COR-L47 (cell line): ENCODE measurements around the gene ARHGEF7.
A peak's percentile ranks its signal among the peaks of the same experiment; 100 is the strongest.

Experiments used
- DNase-seq: peaks from one replicate; lab custom pipeline; 2025; lab: John Stamatoyannopoulos, UW

The ARHGEF7 gene

DNA sequence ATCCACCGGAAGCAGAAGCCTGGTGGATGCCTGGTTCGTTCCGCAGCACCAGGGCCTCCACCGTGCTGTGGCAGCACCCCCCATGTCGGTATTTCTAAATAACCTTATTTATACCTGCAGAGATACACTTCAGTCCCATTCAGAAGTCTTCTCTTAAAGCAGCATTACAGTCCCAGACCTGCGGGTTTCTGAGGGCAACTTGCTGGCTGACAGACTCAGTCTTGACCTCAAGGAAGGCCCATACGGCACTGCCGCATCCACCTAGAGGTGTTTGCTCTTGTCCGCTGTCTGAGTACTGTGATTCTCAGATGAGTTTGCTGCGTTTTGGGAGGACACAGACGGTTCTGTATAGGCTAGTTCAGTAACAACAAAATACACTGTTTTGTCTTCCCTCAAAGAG is 188.4 kb downstream of the ARHGEF7 start:
- DNase-seq: no peak

DNA sequence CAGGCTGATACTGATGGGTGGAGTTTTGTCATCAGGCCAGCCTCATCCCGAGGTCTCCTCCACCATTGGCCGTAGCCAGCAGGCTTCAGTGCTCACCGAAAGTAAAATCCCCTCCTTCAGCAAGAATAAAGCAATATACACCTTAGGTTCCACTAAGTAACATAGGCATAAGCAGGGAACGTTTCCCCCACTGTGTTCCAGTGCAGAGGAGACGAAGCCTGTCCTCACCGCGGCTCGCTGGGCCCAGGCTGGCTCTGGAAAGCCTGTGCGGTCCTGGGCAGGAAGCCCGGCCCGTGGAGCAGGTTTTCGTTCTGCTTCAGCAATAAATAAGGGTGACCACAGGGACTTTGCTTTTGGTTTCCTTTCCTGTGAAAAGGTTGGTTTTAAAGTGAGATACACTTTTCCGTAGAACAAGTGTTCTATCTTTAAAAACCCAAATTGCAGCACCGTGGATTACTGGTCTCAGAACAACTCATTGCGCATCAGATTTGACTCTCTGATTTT is 189.0 kb downstream of the ARHGEF7 start:
- no peak for DNase-seq

DNA sequence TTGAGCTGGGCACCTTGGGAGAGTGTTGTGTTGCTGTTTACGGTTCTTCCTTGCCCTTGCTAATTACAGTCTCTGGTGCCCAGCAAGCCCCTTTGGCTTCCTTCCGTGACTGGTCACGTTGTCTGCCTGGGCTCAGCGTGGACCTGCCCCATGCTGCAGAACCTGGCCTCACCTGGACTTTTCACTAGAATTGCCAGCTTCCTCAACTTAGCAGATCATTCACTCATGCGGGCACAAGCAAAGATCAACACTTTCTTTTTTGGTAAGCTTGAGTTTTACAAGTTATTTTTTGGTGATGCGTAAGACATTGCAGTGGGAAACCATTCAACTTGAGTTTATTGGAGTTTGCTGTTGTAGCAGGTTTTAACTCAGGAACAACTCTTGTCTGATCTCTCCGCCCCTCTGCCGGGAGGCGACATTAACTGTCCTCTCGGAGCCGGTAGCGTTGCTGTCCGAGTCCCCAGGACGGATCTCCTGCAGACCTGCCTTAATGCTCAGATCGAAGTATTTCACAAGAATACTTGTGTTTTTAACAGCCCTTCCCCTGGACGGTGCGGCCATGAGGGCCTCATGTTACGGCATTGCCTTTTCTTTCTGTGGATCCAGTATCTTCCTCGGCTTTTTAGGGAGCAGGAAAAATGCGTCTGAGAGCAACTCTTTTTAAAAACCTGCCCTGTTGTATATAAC is 189.6 kb downstream of the ARHGEF7 start:
- peak; percentile 19 for DNase-seq

DNA sequence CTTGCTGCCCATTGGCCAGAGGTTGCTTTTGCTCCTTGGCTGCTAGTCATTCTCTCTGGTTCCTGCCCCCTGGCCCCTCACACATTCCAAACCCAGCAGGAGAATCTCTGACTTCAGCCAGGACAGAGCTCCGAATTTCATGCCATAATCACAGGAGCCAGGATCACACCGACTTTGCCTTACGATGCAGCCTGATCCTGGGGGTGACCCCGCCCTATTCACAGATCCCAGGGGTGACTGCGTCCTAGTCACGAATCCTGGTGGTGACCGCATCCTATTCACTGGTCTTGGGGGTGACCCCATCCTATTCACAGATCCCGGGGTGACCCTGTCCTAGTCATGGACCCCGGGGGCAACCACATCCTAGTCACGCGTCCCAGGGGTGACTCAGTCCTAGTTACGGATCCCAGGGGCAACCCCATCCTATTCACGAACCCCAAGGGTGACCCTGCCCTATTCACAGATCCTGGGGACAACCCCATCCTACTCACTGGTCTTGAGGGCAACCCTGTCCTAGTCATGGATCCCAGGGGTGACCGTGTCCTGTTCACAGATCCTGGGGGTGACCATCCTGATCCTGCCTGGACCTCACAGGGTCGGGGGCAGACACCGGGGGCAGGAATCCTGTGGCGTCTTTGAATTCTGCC is 198.0 kb downstream of the ARHGEF7 start:
- DNase-seq: no peak

DNA sequence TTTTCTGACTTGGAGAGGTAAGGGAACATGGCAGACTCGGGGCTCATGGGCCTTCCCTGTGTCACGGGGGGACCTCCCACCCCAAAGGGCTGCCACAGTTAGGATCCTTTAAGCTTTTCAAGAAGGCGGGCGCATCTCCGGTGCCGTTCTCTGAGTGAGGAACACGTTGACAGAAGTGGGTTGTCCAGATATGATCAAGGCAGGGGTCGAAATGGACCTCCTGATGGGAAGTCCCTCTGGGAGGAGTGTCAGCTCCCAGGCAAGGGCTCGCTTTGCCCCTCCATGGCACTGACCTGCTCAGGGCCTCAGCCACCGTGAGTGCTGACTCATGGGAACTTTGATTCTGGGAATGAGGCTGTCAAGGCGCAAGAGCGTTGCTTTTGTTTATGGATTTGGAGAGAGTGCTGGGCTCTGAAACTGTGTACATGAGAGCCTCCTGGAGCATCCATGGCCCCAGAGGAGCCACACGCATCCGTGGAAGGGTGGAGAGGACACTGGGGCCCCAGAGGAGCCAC is 198.9 kb downstream of the ARHGEF7 start:
- no peak for DNase-seq

DNA sequence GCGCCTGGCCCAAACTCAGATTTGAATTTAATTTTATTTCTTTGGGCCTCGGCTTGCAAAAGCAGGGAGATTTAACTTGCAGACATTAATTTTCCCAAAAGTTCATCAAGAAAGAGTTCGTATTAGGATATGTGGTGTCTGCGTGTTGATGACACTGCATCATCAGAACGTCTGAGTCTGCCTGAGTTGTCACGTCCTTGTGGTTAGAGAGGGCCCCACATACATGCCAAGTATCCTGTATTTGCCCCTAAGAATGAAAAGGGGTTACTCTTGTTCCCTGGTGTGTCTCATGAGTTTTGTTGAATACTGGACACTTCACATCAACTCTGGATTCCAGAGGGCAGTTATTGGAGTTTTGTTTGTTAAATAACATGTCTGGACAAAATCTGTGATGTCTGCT is 199.7 kb downstream of the ARHGEF7 start:
- no peak for DNase-seq

DNA sequence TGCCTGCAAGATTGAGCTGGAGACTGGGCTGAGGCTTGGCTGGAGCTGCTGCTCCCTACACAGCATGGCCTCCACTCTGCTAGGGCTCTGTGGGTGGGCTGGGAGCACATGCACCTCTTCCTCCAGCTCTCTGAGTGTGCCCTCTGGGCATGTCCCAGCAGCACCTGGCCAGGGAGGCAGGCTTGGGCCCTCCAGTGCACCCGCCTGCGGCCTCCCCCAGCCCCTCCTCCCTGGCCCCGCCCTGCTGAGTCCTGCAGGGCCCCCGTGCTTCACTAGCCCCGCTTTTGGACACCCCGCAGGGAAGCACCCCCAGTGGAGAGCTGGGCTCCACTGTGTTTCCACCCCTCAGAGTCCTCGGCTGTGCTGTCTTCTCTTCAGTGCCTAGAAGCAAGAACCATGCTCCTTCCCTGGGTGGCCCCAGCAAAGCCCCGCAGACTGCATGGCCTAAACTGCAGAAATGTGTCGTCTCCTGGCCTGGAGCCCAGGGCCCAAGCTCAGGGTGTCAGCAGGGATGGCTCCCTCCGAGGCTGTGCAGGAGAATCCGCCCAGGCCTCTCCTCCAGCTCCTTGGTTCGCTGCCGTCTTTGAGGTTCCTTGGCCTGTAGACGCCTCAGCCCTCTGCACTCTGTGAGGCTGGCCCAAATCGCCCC is 200.4 kb downstream of the ARHGEF7 start:
- DNase-seq: peak; percentile 60

DNA sequence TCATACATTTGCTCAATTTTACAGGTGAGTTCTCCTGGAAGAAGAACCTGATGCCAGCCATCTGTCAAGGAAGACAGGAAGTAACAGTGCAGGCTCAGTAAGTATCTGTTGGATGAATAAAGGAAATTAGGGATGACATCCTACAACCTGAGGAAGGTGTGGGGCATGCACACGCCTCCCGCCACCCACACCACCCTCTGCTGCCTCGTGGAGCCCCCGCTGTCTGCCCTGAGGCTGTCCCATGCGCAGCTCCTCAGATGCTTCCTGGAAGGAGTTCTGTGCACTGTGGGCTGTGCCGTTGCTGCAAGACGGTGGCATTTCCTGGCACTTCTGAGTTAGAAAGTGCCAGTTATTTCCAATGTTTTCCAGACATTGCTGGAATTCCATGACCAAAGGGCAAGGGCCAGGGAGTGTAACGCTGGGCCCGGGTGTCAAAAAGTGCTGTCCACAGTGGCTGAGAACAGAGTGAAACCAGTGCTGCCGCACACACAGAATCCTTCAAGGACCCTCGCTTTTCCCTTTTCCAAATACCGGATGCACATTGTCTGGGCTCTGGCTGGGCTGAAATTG is 201.1 kb downstream of the ARHGEF7 start:
- no peak for DNase-seq

DNA sequence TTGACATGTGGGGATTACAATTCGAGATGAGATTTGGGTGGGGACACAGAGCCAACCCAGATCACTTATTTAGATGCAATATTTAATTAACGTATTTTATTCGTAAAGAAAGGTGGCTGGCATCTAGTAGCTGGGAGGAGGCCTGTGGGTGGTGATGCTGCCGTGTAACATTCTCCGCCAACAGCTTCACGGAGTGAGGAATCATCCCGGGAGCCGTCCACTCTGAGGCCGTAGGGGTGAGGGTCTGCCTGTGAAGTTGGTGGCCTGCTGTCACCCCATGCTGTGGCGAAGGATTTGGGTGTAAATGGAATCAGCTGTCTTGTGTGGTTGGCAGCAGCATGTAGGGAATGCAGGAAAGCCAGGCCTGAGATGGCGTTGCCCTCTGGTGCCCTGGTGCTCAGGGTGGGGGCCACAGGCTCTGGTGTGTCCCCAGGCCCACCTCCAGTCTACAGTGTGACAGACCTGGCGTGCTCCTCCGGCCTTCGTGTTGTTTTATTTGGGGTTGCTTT is 202.0 kb downstream of the ARHGEF7 start:
- no peak for DNase-seq

DNA sequence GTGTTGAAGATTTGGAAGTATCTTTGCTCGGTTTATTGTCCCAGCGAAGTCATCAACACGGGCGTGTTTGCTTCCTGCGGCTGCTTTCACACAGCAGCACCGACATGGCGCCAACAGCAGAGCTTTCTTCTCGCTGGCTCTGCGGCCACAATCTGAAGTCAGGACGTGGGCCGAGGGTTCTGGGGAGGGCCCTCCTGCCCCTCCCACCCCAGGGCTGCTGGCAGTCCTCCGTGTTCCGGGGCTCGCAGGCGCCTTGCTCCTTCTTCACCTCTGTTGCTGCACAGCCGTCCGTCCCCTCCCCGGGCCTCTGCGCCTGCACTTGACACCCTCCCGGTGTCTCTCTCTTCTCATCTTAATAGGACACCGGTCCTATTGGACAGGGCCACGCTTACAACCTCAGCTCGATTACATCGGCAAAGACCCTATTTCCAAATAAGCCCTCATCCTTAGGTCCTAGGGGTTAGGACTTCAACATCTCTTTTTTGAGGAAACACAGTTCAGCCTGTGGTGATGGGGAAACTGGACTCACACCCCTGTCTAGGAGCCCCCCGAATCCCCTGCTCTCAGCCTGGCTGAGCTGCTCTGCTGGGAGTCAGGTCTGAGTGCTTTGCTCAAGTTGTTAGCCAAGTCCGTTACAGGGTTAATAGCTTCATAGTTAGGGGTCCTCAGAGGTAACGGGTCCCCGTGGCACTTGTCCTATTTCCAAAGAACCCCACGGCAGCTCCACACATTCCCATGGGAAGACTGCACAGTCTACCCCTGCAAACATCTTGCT is 202.6 kb downstream of the ARHGEF7 start:
- no peak for DNase-seq

DNA sequence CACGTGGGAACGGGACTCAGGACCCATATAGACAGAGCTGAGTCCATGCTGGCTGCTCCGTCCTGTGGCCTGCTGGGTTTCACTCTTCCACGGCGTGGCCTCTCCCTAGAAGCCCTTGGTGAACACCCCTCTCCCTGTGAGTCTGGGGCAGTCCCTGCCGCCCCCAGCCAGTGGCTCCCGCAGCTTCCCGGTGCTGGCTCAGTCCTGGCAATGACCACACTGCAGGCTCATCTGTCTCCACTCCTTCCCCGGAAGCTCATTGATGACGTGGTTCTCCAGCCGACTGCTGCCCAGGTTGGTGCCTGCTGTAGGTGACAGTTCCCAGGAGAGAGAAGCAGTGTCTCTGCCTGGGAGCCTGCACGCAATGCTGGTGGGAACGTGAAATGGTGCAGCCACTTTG is 203.3 kb downstream of the ARHGEF7 start:
- DNase-seq: no peak

DNA sequence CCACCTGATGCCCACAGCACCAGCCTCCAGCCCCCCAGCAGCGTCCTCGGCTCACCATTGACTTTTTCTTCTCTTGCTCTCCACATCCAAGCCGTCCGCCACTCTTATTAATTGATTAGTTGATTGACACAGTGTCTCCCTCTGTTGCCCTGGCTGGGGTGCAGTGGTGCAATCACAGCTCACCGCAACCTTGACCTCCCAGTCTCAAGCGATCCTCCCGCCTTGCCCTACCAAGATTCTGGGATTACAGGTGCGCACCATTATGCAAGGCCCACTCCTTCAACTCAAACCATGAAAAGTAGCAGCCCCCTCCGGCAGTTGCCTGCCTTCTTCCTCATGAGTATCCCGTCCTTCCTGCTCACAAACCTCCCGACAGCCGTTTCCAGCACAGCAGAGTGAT is 204.4 kb downstream of the ARHGEF7 start:
- no peak for DNase-seq

DNA sequence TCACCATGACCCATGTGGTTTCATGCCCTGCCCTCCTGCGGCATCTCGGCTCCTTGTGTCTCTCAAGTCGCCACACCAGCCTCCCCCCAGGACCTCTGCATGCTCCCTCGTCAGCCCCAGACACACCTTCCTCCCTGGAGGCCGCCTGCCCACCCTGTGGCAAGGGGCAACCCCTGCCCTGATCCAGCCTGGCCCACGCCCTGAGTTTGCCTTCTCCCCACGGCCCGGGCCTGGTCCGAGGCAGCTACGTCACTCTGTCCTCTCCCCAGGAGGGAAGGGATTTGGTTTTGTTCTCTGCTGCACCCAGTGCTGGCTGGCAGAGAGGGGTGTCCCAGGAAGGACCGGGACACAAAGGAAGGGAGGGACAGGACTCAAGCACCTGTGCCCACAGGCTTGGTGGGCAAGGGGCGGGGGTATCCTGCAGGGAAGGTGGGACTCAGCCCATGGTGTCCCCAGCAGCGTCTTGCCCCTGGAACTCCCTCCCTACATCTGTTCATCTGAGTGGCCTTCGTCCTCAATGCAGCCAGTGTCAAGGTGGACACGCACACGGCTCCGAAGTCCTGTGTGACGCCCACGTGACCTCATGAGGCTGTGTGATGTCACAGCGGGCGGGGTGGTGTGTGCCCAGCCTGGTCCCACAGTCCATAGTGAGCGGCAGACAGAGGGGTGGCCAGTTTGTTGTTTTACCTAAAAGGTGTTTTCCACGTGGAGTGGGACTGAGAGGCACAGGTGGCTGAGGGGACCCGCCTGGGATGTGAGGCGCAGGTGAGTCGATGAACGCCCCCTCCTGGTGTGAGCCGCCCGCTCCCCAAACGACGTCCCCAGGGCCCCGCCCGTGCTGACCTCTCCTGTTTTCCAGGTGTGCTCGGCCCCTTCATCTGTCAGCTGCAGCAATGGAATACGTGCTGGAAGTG is 205.1 kb downstream of the ARHGEF7 start, which contains the start of gene TEX29:
TSS of gene TEX29 (plus strand) at position 645 of the 914 bp plus-strand sequence. CDS start at position 894, 249 bp downstream.
- DNase-seq: no peak

DNA sequence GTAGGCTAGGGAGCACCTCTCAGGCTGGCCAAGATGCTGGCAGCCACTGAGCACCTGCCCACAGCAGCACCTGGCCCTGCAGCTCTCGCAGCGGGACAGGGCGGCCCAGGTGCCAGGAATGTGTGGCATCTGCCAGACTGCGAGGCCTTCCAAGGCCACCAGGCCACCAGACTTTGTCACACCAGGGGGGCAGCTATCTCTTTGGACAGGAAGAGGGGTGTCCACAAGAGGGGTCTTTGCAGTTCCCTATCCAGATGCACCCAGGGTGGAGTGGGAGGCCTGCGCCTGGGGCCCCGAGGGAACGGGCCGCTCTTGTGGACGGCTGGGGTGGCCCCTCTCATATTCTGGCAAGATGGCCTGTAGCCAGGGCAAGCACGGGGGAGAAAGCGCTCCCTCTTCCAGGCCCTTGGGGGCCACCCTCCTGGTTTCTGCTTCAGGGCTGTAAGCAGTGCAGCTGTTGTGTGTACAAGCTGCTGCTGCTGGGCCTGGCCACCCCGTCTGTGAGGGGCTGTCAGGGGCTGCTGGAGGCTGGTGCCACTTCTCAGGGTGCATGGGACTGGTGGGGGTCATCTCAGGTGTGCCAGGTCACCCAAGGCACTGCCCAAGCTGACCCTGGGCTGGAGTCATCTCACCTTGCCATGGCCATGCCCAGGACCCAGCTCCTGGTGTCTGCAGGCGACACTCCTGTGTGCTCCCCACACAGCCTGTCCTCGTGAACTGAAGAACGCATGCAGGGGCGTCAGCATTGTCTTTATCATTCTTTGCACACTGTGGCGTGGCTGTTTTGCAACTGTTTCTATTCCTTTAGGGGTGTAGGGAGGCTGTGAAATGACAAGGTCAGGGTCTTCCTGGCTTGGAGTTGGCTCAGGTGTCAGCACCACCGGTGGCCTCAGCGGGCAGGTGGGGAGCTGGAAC is 207.1 kb downstream of the ARHGEF7 start:
- DNase-seq: no peak

DNA sequence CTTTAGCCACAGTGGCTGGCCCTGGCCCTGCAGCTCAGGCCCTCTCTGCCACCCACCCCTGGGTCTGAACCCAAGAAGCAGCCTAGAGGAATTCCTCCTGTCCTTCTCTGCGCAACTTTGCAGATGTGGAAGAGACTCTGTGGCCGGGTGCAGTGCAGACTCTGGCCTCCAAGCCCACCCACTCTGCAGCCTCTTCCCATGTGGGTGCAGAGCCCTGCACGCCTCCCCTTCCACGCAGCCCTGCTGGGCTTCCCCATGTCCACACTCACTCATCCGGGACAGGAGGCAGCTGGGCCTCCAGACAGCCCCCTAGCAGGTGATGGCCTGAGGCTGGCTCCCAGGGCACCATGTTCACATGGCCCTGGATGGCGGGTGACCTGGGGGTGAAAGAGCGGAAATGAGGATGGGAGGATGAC is 207.8 kb downstream of the ARHGEF7 start:
- no peak for DNase-seq

DNA sequence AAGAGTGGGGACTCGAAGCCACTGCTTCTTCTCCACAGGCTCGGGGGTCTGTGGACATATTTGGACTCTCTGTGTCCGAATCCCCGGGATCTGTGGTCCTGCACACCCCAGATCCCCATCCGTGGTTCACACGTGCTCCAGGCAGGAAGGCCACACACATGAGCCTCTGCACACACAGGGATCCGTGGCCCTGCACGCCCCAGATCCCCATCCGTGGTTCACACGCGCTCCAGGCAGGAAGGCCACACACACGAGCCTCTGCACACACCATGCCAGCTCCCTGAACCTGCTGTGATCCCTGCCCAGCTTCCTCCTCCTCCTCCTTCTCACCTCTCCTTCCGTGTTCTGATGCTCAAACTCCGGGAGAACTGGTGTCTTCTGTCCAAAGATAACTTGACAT is 208.4 kb downstream of the ARHGEF7 start:
- no peak for DNase-seq

DNA sequence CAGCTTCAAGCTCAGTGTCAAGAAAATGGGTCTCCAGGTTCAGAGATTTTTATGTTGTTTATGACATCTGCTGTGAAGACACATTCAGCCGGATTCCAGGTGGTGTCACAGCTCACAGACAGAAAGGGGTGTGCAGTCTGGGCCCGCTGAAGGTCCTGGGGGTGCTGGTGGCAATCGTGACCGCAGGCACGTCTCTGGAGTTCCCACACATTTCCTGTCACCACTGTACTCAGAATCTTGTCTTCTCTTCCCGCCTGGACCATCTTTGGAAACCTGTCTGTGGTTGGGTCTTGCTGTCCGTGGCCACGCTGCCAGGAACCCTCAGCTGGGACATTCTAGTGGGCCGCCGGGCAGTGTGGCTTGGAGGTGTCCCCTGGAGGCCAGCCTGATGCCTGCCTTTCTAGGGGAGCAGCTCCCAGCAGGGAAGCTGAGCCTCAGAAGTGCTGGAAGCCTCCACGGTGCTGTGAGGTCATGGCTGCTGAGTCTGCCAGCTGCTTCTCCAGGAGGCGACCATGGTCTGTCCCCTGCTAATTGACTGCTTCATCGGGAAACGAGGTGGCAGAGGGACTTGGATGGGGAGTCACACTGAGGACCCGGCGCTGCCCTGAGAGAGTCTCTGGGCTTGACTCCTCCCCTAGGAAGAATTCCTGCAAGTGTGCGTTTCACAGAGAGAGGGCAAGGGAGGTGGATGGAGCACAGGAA is 209.0 kb downstream of the ARHGEF7 start:
- DNase-seq: no peak

DNA sequence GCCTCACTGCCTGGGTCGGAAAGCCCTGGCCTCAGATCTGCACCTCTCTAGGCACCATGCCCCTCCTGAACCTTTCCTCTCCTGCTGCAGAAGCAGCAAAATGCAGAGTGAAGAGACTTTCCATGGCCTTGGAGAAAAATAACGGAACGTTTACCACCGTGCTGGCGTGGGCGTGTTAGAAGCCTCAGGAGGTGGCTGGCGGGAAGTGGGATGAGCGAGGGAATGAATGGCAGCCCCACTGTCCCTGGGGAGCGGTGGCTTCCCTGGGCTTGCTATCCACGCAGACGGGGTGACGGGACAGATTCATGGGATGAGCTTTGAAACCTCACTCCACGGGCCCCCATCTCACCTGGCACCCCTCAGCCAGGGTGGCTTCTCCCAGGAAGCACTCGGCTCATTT is 209.6 kb downstream of the ARHGEF7 start:
- DNase-seq: no peak
